ENCODE results near the gene MGST3.

Gene MGST3

DNA sequence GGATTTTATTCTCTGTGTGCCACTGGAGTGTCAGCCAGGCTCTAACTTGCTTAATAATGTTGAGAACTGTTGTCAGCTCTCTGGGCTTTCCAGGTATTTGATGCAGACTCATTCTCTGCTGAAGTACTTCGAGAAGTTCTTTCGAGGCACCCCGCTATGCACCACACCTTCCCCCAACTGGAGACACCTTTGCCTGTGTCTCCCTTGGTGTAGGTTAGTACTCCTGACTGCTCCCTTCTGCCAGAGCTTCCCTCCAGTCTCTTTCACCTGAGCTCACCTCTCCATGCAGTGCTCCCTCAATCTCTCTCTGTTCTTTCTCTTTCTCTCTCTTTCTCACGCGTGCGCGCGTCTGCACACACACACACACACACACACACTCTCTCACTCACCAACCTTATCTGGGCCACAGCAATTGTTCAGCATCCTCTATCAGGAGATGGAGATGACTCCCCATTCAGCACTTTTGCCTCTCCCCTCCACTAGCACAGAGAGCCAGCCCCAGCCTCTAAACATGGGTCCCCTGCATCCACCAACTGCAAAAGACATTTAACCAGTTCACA lies 14.0 kb upstream of the MGST3 start:
- Histone ChIP-seq H3K4me2 (ENCODE audit: insufficient read depth, low read length) (no peak overlapping the region), H3K9me3 (ENCODE audit: insufficient read depth, low read length, severe bottlenecking) (no peaks in the 10 kb centered on the region), H3K36me3 (ENCODE audit: insufficient read depth, low read length) (no peaks in the 10 kb centered on the region), H3K27ac (ENCODE audit: low read length) (no peak overlapping the region), H3K9ac (ENCODE audit: low read depth, low read length) (no peak overlapping the region), H2AFZ (ENCODE audit: low read depth, low read length) (no peak overlapping the region), H4K20me1 (ENCODE audit: insufficient read depth, low read length) (no peaks in the 10 kb centered on the region), H3K4me1 (ENCODE audit: insufficient read depth, low read length) (no peaks in the 10 kb centered on the region), H3K79me2 (ENCODE audit: insufficient read depth, low read length) (no peaks in the 10 kb centered on the region), H3K4me3 (ENCODE audit: low read depth in 1 of 2, low read length in 2 of 2) (no peak overlapping the region), H3K27me3 (ENCODE audit: insufficient read depth, low read length, poor library complexity) (peaks cover 25% of the 10 kb centered on the region)
- ATAC-seq (ENCODE audit: insufficient read depth, low read depth): no peak
- TF ChIP-seq CTCF (IDR thresholded peaks at IDR 0.05; ENCODE audit: borderline replicate concordance, extremely low read depth, low read length, poor library complexity, severe bottlenecking): no peak
- no peak for TF ChIP-seq EZH2 (IDR thresholded peaks at IDR 0.05; ENCODE audit: borderline replicate concordance, low read depth, low read length, severe bottlenecking)
- DNase-seq: no peak

GRCh38 chr1:165619647-165620151 lies 11.3 kb upstream of the MGST3 start:
- no peak overlapping the region for H3K9ac ChIP-seq (ENCODE audit: low read depth, low read length)
- H3K4me1 ChIP-seq (ENCODE audit: insufficient read depth, low read length): no peaks in the 10 kb centered on the region
- H3K36me3 ChIP-seq (ENCODE audit: insufficient read depth, low read length): no peaks in the 10 kb centered on the region
- H3K27me3 ChIP-seq (ENCODE audit: insufficient read depth, low read length, poor library complexity): peaks cover 22% of the 10 kb centered on the region
- DNase-seq (no peak), ATAC-seq (ENCODE audit: insufficient read depth, low read depth) (no peak)
- no peak overlapping the region for H2AFZ ChIP-seq (ENCODE audit: low read depth, low read length)
- no peak overlapping the region for H3K27ac ChIP-seq (ENCODE audit: low read length)
- no peaks in the 10 kb centered on the region for H3K9me3 ChIP-seq (ENCODE audit: insufficient read depth, low read length, severe bottlenecking)
- no peak overlapping the region for H3K4me3 ChIP-seq (ENCODE audit: low read depth in 1 of 2, low read length in 2 of 2)
- TF ChIP-seq CTCF (IDR thresholded peaks at IDR 0.05; ENCODE audit: borderline replicate concordance, extremely low read depth, low read length, poor library complexity, severe bottlenecking): no peak
- TF ChIP-seq EZH2 (IDR thresholded peaks at IDR 0.05; ENCODE audit: borderline replicate concordance, low read depth, low read length, severe bottlenecking): no peak
- no peaks in the 10 kb centered on the region for H3K79me2 ChIP-seq (ENCODE audit: insufficient read depth, low read length)
- H3K4me2 ChIP-seq (ENCODE audit: insufficient read depth, low read length): no peak overlapping the region
- no peaks in the 10 kb centered on the region for H4K20me1 ChIP-seq (ENCODE audit: insufficient read depth, low read length)

DNA sequence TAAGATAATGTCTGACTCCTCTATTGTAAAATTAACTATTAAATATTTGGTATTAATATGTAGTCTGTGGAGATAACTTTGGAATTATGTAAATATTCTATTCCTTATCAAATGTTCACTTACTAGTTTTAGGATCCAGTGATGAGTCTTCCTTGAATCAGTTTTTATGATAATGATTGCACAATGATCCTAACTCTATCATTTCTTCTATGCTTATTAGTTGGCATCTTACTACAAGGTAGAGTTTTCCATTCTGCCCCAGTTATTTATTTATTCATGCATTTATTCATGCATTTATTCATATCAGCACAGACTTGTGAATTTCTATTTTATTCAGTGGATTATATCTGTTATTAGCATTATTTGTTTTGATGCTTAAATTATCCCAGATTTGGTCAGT lies 7.4 kb upstream of the MGST3 start:
- no peaks in the 10 kb centered on the region for H3K9me3 ChIP-seq (ENCODE audit: insufficient read depth, low read length, severe bottlenecking)
- no peaks in the 10 kb centered on the region for H3K36me3 ChIP-seq (ENCODE audit: insufficient read depth, low read length)
- H3K4me2 ChIP-seq (ENCODE audit: insufficient read depth, low read length): no peak overlapping the region
- H3K4me1 ChIP-seq (ENCODE audit: insufficient read depth, low read length): no peaks in the 10 kb centered on the region
- no peak for DNase-seq
- H2AFZ ChIP-seq (ENCODE audit: low read depth, low read length): no peak overlapping the region
- H4K20me1 ChIP-seq (ENCODE audit: insufficient read depth, low read length): no peaks in the 10 kb centered on the region
- no peaks in the 10 kb centered on the region for H3K79me2 ChIP-seq (ENCODE audit: insufficient read depth, low read length)
- H3K4me3 ChIP-seq (ENCODE audit: low read depth in 1 of 2, low read length in 2 of 2): no peak overlapping the region
- H3K9ac ChIP-seq (ENCODE audit: low read depth, low read length): no peak overlapping the region
- TF ChIP-seq EZH2 (IDR thresholded peaks at IDR 0.05; ENCODE audit: borderline replicate concordance, low read depth, low read length, severe bottlenecking): no peak
- TF ChIP-seq CTCF (IDR thresholded peaks at IDR 0.05; ENCODE audit: borderline replicate concordance, extremely low read depth, low read length, poor library complexity, severe bottlenecking): no peak
- peaks cover 12% of the 10 kb centered on the region for H3K27me3 ChIP-seq (ENCODE audit: insufficient read depth, low read length, poor library complexity)
- ATAC-seq (ENCODE audit: insufficient read depth, low read depth): no peak
- no peak overlapping the region for H3K27ac ChIP-seq (ENCODE audit: low read length)

Measured in DND-41 (cell line).